WTC11 (cell line): ENCODE data around the gene IL10RB. TPM values are rescaled to one million over a fixed set of nuclear protein-coding genes. Genes with fewer than 3 reads are reported as not detected.

Experiments
- ATAC-seq: fragments of 200-7000 bp; cut with Tn5 transposase; 2 replicates; pipeline ENCODE4 v1.10.0; 2021; ENCODE audit warnings: mild to moderate bottlenecking, moderate library complexity
- CTCF ChIA-PET: fragments of 300-600 bp; sonication (Branson Sonifier 250); formaldehyde crosslinking; loops from one replicate; lab custom pipeline; 2021; ENCODE audit warnings: antibody characterized with exemption; lab: Charles Lee
- POLR2A ChIA-PET: fragments of 350-600 bp; sonication (Branson Sonifier 250); formaldehyde crosslinking; loops from one replicate; lab custom pipeline; 2021; ENCODE audit warnings: antibody characterized with exemption; lab: Charles Lee
- DNase-seq: peaks from one replicate; pipeline ENCODE4 v3.0.0; 2021; ENCODE audit warnings: low spot score
- H3K27ac Mint-ChIP-seq: 2 replicates; pipeline ENCODE4 v1.8.0; 2021; ENCODE audit warnings: mixed read lengths
- H3K27me3 Mint-ChIP-seq: 2 replicates; pipeline ENCODE4 v1.8.0; 2021; ENCODE audit warnings: low read depth, mild to moderate bottlenecking, moderate library complexity, mixed read lengths
- H3K36me3 Mint-ChIP-seq: 2 replicates; pipeline ENCODE4 v1.8.0; 2021; ENCODE audit warnings: mixed read lengths
- H3K4me1 Mint-ChIP-seq: 2 replicates; pipeline ENCODE4 v1.8.0; 2022; ENCODE audit warnings: mixed read lengths
- H3K4me3 Mint-ChIP-seq: 2 replicates; pipeline ENCODE4 v1.8.0; 2021; ENCODE audit warnings: mild to moderate bottlenecking, moderate library complexity, mixed read lengths
- H3K9me3 Mint-ChIP-seq: 2 replicates; pipeline ENCODE4 v1.8.0; 2021; ENCODE audit warnings: mixed read lengths
- GABPB1 ChIP-seq: sonication (generic); formaldehyde crosslinking; IDR thresholded peaks from 2 replicates; pipeline ENCODE4 v1.8.1; 2023; ENCODE audit warnings: mild to moderate bottlenecking, missing genetic modification reagents
- HMGXB4 ChIP-seq: sonication (generic); formaldehyde crosslinking; IDR thresholded peaks from 2 replicates; pipeline ENCODE4 v1.8.1; 2023; ENCODE audit warnings: mild to moderate bottlenecking, moderate library complexity, missing genetic modification reagents
- JAZF1 ChIP-seq: fragments of 250-450 bp; sonication (Bioruptor Pico); IDR thresholded peaks from 2 replicates; pipeline ENCODE4 v1.9.0; 2021; ENCODE audit warnings: moderate library complexity, mild to moderate bottlenecking, inconsistent platforms
- NFATC4 ChIP-seq: fragments of 250-450 bp; sonication (Bioruptor Pico); IDR thresholded peaks from 2 replicates; pipeline ENCODE4 v1.9.0; 2021; ENCODE audit warnings: mild to moderate bottlenecking
- NFYB ChIP-seq: sonication (generic); formaldehyde crosslinking; conservative IDR thresholded peaks from 2 replicates; pipeline ENCODE4 v1.8.0; 2022; ENCODE audit warnings: low read depth, missing genetic modification reagents
- PRRX2 ChIP-seq: fragments of 250-450 bp; sonication (Bioruptor Pico); IDR thresholded peaks from 2 replicates; pipeline ENCODE4 v1.8.0; 2021; ENCODE audit warnings: mild to moderate bottlenecking
- SMAD3 ChIP-seq: sonication (generic); formaldehyde crosslinking; IDR thresholded peaks from 2 replicates; pipeline ENCODE4 v1.8.0; 2022; ENCODE audit warnings: missing genetic modification reagents, mild to moderate bottlenecking, borderline replicate concordance
- SOX15 ChIP-seq: fragments of 250-450 bp; sonication (Bioruptor Pico); IDR thresholded peaks from 2 replicates; pipeline ENCODE4 v1.9.0; 2021; ENCODE audit warnings: mild to moderate bottlenecking
- TP53 ChIP-seq: sonication (generic); formaldehyde crosslinking; IDR thresholded peaks from 2 replicates; pipeline ENCODE4 v1.8.1; 2023; ENCODE audit warnings: mild to moderate bottlenecking, missing genetic modification reagents
- USF1 ChIP-seq: sonication (generic); formaldehyde crosslinking; IDR thresholded peaks from 2 replicates; pipeline ENCODE4 v1.8.0; 2022; ENCODE audit warnings: mild to moderate bottlenecking, missing genetic modification reagents
- total RNA-seq: library from RNA; stranded (reverse); gene quantifications from 3 replicates; pipeline ENCODE4 v1.2.3, GENCODE V29; 2021
- TF ChIP-seq, protein P1 (sequence below): sonication (generic); formaldehyde crosslinking; IDR thresholded peaks from 2 replicates; pipeline ENCODE4 v1.8.1; 2023; ENCODE audit warnings: mild to moderate bottlenecking, missing genetic modification reagents, moderate library complexity
- TF ChIP-seq, protein P2 (sequence below): sonication (generic); formaldehyde crosslinking; conservative IDR thresholded peaks from 2 replicates; pipeline ENCODE4 v1.8.1; 2023; ENCODE audit warnings: mild to moderate bottlenecking, low read depth, missing genetic modification reagents, moderate library complexity
- TF ChIP-seq, protein P3 (sequence below): sonication (generic); formaldehyde crosslinking; IDR thresholded peaks from 2 replicates; pipeline ENCODE4 v1.8.0; 2022; ENCODE audit warnings: missing genetic modification reagents
- TF ChIP-seq, protein P4 (sequence below): fragments of 250-450 bp; sonication (Bioruptor Pico); IDR thresholded peaks from 2 replicates; pipeline ENCODE4 v1.9.0; 2021; ENCODE audit warnings: mild to moderate bottlenecking

Gene IL10RB
- total RNA-seq, 1 experiment from 2014 or later, result 3.7 TPM

DNA sequence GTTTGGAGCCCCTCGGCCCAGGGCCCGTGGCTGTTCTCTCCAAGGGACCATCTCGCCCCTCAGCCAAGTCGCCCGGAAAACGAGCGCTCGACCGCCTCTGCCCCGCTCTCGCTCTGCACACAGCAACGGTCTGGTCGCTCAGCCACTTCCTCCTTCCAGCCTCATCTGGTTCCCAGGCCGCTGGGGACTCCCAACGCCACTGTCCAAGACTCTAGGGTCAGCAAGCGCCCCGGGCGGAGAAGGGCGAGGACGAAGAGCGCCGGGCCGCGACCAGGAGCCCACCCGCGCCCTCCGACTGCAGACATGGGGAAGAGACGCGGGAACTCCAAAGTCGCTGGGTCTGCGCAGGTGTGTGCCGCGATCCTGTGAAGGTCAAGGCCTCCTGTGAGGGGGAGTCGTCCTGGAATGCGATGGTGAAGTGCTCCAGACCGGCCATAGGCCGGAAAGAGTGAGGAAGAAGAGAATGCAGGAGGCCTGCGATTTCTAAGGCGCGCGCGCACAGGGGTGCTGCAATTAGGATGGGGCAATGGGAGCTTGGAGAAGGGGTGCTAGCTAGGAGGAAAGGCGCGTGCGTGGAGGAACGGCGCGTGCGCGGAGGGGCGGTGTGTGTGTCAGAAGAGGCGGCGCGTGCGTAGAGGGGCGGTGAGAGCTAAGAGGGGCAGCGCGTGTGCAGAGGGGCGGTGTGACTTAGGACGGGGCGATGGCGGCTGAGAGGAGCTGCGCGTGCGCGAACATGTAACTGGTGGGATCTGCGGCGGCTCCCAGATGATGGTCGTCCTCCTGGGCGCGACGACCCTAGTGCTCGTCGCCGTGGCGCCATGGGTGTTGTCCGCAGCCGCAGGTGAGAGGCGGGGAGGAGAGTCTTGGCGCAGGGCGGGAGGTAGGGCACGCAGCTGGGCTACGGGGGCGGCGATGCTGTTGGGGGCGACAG is 58.4 kb downstream of the IL10RB start, which contains the start of gene IFNAR1 (continued):
- TF ChIP-seq SOX15 (CRISPR knock-in tag), result no peak
- peak; percentile 33; the same call in 1 of the 2 replicates for TF ChIP-seq HMGXB4 (CRISPR knock-in tag)
- no peak for TF ChIP-seq SMAD3
- TF ChIP-seq, protein P1, sequence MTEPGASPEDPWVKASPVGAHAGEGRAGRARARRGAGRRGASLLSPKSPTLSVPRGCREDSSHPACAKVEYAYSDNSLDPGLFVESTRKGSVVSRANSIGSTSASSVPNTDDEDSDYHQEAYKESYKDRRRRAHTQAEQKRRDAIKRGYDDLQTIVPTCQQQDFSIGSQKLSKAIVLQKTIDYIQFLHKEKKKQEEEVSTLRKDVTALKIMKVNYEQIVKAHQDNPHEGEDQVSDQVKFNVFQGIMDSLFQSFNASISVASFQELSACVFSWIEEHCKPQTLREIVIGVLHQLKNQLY (CRISPR knock-in tag), result no peak
- no peak for TF ChIP-seq NFATC4 (CRISPR knock-in tag)
- TF ChIP-seq, protein P2, sequence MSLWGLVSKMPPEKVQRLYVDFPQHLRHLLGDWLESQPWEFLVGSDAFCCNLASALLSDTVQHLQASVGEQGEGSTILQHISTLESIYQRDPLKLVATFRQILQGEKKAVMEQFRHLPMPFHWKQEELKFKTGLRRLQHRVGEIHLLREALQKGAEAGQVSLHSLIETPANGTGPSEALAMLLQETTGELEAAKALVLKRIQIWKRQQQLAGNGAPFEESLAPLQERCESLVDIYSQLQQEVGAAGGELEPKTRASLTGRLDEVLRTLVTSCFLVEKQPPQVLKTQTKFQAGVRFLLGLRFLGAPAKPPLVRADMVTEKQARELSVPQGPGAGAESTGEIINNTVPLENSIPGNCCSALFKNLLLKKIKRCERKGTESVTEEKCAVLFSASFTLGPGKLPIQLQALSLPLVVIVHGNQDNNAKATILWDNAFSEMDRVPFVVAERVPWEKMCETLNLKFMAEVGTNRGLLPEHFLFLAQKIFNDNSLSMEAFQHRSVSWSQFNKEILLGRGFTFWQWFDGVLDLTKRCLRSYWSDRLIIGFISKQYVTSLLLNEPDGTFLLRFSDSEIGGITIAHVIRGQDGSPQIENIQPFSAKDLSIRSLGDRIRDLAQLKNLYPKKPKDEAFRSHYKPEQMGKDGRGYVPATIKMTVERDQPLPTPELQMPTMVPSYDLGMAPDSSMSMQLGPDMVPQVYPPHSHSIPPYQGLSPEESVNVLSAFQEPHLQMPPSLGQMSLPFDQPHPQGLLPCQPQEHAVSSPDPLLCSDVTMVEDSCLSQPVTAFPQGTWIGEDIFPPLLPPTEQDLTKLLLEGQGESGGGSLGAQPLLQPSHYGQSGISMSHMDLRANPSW (CRISPR knock-in tag), result no peak
- peak; percentile 53 for TF ChIP-seq USF1 (CRISPR knock-in tag)
- TF ChIP-seq, all 79 proteins: peak for 25

- ATAC-seq (no peak), DNase-seq (no peak)
- Mint-ChIP-seq H3K9me3 (peaks cover 5% of the 10 kb centered on the region), H3K36me3 (peaks cover 6% of the 10 kb centered on the region; the same call in 1 of the 2 replicates), H3K4me1 (no peaks in the 10 kb centered on the region), H3K27me3 (no peaks in the 10 kb centered on the region), H3K27ac (no peak overlapping the region), H3K4me3 (no peak overlapping the region)
- POLR2A ChIA-PET, result interaction anchor here (0.6 to 2.0 kb wide), 8 partner anchors 26 to 94 kb away, joined by 3 to 17 read pairs (median 4); partner anchors contain the start of genes IFNGR2 and IL10RB
- CTCF ChIA-PET, result interaction anchor here (0.6 to 2.1 kb wide), 9 partner anchors 23 to 300 kb away, joined by 3 to 26 read pairs (median 5); partner anchors contain the start of genes DNAJC28, IL10RB and OLIG2
- no peak for TF ChIP-seq TP53 (CRISPR knock-in tag)
- no peak for TF ChIP-seq JAZF1 (CRISPR knock-in tag)
- TF ChIP-seq PRRX2 (CRISPR knock-in tag), result 0 out of 2 replicates have a peak, but pooled peaks have one; percentile 2
- TF ChIP-seq, protein P3, sequence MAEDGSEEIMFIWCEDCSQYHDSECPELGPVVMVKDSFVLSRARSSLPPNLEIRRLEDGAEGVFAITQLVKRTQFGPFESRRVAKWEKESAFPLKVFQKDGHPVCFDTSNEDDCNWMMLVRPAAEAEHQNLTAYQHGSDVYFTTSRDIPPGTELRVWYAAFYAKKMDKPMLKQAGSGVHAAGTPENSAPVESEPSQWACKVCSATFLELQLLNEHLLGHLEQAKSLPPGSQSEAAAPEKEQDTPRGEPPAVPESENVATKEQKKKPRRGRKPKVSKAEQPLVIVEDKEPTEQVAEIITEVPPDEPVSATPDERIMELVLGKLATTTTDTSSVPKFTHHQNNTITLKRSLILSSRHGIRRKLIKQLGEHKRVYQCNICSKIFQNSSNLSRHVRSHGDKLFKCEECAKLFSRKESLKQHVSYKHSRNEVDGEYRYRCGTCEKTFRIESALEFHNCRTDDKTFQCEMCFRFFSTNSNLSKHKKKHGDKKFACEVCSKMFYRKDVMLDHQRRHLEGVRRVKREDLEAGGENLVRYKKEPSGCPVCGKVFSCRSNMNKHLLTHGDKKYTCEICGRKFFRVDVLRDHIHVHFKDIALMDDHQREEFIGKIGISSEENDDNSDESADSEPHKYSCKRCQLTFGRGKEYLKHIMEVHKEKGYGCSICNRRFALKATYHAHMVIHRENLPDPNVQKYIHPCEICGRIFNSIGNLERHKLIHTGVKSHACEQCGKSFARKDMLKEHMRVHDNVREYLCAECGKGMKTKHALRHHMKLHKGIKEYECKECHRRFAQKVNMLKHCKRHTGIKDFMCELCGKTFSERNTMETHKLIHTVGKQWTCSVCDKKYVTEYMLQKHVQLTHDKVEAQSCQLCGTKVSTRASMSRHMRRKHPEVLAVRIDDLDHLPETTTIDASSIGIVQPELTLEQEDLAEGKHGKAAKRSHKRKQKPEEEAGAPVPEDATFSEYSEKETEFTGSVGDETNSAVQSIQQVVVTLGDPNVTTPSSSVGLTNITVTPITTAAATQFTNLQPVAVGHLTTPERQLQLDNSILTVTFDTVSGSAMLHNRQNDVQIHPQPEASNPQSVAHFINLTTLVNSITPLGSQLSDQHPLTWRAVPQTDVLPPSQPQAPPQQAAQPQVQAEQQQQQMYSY (CRISPR knock-in tag), result no peak
- TF ChIP-seq NFYB, result no peak
- TF ChIP-seq, protein P4, sequence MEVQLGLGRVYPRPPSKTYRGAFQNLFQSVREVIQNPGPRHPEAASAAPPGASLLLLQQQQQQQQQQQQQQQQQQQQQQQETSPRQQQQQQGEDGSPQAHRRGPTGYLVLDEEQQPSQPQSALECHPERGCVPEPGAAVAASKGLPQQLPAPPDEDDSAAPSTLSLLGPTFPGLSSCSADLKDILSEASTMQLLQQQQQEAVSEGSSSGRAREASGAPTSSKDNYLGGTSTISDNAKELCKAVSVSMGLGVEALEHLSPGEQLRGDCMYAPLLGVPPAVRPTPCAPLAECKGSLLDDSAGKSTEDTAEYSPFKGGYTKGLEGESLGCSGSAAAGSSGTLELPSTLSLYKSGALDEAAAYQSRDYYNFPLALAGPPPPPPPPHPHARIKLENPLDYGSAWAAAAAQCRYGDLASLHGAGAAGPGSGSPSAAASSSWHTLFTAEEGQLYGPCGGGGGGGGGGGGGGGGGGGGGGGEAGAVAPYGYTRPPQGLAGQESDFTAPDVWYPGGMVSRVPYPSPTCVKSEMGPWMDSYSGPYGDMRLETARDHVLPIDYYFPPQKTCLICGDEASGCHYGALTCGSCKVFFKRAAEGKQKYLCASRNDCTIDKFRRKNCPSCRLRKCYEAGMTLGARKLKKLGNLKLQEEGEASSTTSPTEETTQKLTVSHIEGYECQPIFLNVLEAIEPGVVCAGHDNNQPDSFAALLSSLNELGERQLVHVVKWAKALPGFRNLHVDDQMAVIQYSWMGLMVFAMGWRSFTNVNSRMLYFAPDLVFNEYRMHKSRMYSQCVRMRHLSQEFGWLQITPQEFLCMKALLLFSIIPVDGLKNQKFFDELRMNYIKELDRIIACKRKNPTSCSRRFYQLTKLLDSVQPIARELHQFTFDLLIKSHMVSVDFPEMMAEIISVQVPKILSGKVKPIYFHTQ (CRISPR knock-in tag), result no peak
- 0 out of 2 replicates have a peak, but pooled peaks have one; percentile 15 for TF ChIP-seq GABPB1 (CRISPR knock-in tag)
Measured at GRCh38 chr21:33325222-33326067, 59.3 kb downstream of the IL10RB start.
